Measurements from ENCODE around the gene PRPF4. TPM values are rescaled to one million over a fixed set of nuclear protein-coding genes. Genes with fewer than 3 reads are reported as not detected.

Gene PRPF4
- total RNA-seq, 2 donors from 2014 or later: 5.6 to 10.1 TPM

DNA sequence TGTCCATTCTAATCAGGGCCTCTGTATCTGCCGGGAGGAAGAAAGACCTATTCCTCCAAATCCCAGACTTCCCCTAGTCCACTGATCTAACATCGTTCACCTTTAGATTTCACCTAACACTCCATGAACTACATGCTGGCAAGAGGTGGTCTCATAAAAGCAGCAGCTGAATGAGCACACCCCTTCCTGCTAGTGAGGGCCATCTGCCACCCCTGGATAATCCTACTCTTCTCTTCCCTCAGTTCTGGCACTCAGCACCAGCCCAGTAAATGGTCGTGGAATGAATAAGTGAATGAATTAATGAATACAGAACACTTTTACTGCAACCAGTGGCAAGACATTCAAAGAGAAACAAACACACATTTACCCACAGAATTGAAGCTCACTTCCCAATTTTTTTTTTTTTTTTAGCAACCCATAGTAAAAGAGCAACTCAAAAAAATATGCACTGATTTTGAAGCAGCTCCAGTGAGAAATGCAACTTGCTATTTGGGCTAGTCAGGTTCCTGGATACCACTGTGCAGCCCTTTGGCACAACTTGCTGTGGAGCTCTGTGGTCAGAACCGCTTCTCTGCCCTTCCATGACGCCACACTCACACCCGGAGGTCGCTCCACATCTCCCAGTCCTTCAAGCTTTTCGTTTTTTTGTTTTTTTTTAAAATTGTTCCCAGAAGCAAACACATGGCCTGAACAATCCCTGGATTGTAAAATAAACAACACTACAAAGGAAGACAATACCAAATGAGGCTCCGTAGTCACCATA is 21.5 kb downstream of the PRPF4 start:
- Histone ChIP-seq H3K36me3 (replicated peaks in 1 of 2; ENCODE audit: insufficient read depth in 1 of 2, low read depth in 2 of 2) (peaks cover 0 to 5% of the 10 kb centered on the region in 2 donors), H3K27me3 (no peaks in the 10 kb centered on the region), H3K9me3 (no peaks in the 10 kb centered on the region), H3K4me3 (no peak overlapping the region), H3K27ac (no peak overlapping the region), H3K4me1 (peaks cover 8% of the 10 kb centered on the region)
- 52 to 60% methylated on average over 9 of the region's 9 CpGs for WGBS, 2 donors
- intact Hi-C loops (cut with DNase I): no loop called here
- TF ChIP-seq POLR2A (IDR thresholded peaks at IDR 0.05): no peak
- TF ChIP-seq, protein P1, sequence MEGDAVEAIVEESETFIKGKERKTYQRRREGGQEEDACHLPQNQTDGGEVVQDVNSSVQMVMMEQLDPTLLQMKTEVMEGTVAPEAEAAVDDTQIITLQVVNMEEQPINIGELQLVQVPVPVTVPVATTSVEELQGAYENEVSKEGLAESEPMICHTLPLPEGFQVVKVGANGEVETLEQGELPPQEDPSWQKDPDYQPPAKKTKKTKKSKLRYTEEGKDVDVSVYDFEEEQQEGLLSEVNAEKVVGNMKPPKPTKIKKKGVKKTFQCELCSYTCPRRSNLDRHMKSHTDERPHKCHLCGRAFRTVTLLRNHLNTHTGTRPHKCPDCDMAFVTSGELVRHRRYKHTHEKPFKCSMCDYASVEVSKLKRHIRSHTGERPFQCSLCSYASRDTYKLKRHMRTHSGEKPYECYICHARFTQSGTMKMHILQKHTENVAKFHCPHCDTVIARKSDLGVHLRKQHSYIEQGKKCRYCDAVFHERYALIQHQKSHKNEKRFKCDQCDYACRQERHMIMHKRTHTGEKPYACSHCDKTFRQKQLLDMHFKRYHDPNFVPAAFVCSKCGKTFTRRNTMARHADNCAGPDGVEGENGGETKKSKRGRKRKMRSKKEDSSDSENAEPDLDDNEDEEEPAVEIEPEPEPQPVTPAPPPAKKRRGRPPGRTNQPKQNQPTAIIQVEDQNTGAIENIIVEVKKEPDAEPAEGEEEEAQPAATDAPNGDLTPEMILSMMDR (IDR thresholded peaks at IDR 0.05): no peak
- no peak for ATAC-seq
- DNase-seq: no peak

DNA sequence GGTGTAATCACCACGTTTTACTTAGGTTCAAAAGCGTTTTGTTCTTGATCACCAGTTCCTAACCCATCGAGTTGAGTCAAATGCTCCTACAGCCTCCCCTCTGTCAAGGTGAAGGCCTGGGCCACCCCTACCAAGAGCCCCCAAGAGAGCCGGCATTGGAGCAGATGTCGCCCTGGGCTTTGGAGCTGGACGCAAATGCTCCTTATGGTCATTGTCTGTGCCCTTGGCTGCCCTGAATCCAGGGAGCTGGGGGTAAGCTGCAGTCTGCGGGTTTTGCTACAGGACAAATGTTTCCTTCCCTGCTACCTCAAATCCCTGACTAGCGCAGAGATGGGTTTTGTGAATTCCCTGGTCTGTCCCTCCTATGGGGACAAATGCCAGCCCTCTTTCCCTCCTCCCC is 22.9 kb downstream of the PRPF4 start:
- intact Hi-C loops (cut with DNase I): no loop called here
- Histone ChIP-seq H3K4me1 (peaks cover 8% of the 10 kb centered on the region), H3K27me3 (no peaks in the 10 kb centered on the region), H3K36me3 (replicated peaks in 1 of 2; ENCODE audit: insufficient read depth in 1 of 2, low read depth in 2 of 2) (no peaks in the 10 kb centered on the region), H3K9me3 (no peaks in the 10 kb centered on the region), H3K4me3 (no peak overlapping the region), H3K27ac (no peak overlapping the region)
- TF ChIP-seq, protein P1 (IDR thresholded peaks at IDR 0.05): no peak
- TF ChIP-seq POLR2A (IDR thresholded peaks at IDR 0.05): no peak
- ATAC-seq (no peak), DNase-seq (no peak)
- 84 to 86% methylated on average over 8 of the region's 8 CpGs for WGBS, 2 donors

DNA sequence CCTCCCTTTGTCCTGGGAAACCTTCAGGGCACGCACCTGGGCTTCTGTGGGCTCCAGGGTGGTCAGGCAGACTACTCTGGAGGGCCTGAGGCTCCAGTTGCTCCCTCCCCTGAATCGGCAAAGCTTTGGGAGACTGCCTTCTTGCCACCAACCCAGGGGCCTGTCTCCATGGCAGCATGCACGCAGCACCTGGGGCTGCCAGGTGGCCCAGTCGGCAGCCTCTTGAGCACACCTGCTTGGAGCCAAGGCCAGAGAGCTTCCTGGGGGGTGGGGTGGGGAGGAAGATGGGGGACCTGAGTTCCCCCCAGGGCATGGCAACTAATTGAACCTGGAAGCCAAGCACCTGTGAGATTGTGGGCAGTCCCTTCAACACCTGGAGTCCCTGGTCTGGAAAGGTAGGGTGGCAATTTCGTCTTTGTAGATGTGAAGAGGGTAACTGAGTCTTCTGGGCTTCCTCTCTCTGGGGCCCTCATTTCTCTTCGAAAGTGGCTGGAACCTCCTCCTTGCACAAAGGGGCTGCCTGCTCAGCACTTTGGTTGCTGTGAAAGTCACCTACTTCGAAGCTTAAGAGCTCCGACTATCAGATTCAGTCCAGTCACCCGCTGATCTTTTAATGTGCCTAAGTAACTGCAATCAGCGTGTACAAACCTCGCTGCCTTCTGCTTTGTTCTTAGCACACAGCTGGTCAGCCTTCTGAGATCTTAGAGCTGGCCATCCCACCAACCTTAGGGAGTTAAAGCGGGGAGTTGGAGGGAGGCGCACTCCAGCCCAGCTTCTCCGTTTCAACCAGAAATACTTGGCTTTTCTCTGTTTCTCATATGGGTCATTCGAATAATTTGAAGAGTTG is 23.7 kb downstream of the PRPF4 start:
- H3K9me3 ChIP-seq: no peaks in the 10 kb centered on the region
- ATAC-seq (no peak), DNase-seq (no peak)
- TF ChIP-seq POLR2A (IDR thresholded peaks at IDR 0.05): no peak
- TF ChIP-seq, protein P1 (IDR thresholded peaks at IDR 0.05): no peak
- no peak overlapping the region for H3K4me3 ChIP-seq
- no peaks in the 10 kb centered on the region for H3K27me3 ChIP-seq
- H3K4me1 ChIP-seq: peaks cover 8% of the 10 kb centered on the region
- H3K27ac ChIP-seq: no peak overlapping the region
- H3K36me3 ChIP-seq (replicated peaks in 1 of 2; ENCODE audit: insufficient read depth in 1 of 2, low read depth in 2 of 2): no peaks in the 10 kb centered on the region
- 78 to 81% methylated on average over 13 to 15 of the region's 15 CpGs for WGBS, 2 donors
- intact Hi-C loops (cut with DNase I): no loop called here

DNA sequence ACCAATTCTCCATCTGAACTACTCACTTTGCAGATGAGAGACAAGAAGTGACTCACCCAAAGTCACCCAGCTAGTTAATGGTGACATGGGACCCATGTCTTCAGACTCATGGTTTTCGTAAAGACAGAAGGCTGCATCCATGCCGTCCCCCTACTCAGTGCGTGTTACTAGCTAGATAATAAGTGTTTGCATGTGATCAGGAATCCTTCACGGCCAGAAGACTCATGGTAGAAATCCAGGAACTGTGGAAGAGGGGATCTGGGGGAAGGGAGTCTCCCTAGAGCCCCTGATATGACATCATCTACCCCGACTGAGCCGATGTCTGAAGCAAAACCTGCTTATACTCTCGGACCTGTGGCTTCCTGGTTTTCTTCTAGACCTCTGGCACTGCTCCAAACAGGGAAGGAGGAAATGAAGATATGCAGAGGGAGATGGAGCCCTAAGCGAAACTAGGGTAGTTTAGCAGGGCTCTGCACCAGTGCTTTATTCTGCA is 24.4 kb downstream of the PRPF4 start:
- ATAC-seq (peak; percentile 55), DNase-seq (peak; percentile 23 to 72 (median 46))
- Histone ChIP-seq H3K36me3 (replicated peaks in 1 of 2; ENCODE audit: insufficient read depth in 1 of 2, low read depth in 2 of 2) (no peaks in the 10 kb centered on the region), H3K9me3 (no peaks in the 10 kb centered on the region), H3K27me3 (no peaks in the 10 kb centered on the region), H3K27ac (no peak overlapping the region), H3K4me1 (peaks cover 8% of the 10 kb centered on the region), H3K4me3 (no peak overlapping the region)
- WGBS, 2 donors: 29 to 38% methylated on average over 7 to 8 of the region's 8 CpGs
- intact Hi-C loops (cut with DNase I): no loop called here
- TF ChIP-seq, protein P1 (IDR thresholded peaks at IDR 0.05): no peak
- TF ChIP-seq POLR2A (IDR thresholded peaks at IDR 0.05): no peak
